NCI-H2081 treated with DMSO at 0.1 percent for 48 hours (cell line): ENCODE results near the gene MIER1.

Experiments used
- DNase-seq: peaks from one replicate; lab custom pipeline; 2025; lab: John Stamatoyannopoulos, UW

MIER1 gene

DNA sequence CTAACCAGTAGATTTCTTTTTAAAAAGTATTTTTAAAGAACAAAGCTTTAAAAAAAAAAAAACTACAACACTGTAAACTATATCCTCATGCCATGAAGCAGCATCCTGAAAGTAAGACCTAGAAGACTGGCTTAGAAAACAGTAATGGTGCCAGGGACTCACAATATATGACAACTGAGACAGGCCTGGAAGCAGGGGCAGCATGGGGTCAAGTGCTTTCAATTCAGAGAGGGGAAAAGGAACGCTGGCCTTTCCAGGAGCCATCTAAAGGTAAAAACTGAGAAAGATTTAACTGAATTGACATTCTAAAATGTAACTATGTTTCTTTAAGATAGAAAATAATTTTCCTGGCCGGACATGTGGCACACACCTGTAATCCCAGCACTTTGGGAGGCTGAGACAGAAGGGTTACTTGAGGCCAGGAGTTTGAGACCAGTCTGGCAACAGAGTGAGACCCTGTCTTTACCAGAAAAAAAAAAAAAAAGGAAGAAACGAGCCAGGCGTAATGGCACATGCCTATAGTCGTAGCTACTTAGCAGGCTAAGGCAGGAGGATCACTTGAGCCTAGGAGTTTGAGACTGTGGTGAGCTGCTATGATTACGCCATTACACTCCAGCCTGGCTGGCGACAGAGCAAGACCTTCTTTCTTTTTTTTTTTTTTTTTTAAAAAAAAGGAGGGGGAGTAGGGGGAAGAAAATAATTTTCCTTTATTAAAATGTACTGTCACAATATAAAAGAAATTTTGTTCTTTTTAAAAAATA is 75.0 kb downstream of the MIER1 start:
- no peak for DNase-seq

GRCh38 chr1:67001682-67002425 is 77.1 kb downstream of the MIER1 start:
- no peak for DNase-seq

- no peak for DNase-seq
Measured at GRCh38 chr1:67004176-67004575, 79.4 kb downstream of the MIER1 start.

GRCh38 chr1:67005068-67005467 is 80.3 kb downstream of the MIER1 start:
- DNase-seq, result no peak

- DNase-seq, result no peak
Measured at GRCh38 chr1:67009792-67010191, 85.0 kb downstream of the MIER1 start.

GRCh38 chr1:67013573-67013972 is 88.8 kb downstream of the MIER1 start:
- no peak for DNase-seq

DNA sequence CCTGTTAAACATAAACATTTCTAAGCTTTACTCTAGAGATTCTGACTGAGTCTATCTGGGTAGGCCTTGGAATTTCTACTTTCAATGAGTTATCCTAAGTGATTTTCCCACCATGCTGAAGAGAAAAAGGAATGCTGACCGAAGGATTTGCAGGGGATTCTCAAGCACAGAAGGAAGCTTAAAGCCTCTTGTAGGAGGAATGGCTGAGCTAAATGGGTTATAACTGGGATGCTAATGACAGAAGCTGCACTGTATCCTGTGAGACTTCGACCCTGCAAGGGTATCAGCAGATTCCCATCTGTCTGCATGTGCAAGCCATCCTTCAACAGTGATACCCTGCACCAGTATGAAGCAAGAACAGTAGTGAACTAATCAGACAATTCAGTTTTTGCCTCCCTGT is 93.8 kb downstream of the MIER1 start:
- no peak for DNase-seq

- DNase-seq, result no peak
Measured at GRCh38 chr1:67019121-67019520, 94.3 kb downstream of the MIER1 start.

GRCh38 chr1:67019600-67020136 is 94.9 kb downstream of the MIER1 start:
- no peak for DNase-seq

- DNase-seq, result no peak
Measured at GRCh38 chr1:67020304-67020703, 95.5 kb downstream of the MIER1 start.

DNA sequence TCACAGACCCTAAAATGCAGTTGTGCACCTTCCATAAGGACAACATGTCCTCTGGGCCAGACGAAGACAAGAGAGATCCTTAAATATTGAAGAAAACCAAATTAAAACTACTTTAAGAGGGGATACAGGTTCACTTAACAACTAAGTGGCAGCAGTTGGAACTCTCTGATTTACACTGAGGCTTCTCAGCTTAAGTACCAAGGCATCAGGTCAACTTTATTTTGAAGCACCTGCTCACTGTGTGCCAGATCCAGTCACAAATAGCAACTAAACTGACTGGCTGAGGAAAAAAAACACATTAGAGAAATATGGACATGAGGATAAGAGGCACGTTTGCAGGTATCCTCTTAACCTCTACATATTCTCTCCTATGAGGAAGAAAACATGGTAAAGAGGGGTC is 96.0 kb downstream of the MIER1 start:
- no peak for DNase-seq

GRCh38 chr1:67029472-67029871 is 104.7 kb downstream of the MIER1 start:
- no peak for DNase-seq

DNA sequence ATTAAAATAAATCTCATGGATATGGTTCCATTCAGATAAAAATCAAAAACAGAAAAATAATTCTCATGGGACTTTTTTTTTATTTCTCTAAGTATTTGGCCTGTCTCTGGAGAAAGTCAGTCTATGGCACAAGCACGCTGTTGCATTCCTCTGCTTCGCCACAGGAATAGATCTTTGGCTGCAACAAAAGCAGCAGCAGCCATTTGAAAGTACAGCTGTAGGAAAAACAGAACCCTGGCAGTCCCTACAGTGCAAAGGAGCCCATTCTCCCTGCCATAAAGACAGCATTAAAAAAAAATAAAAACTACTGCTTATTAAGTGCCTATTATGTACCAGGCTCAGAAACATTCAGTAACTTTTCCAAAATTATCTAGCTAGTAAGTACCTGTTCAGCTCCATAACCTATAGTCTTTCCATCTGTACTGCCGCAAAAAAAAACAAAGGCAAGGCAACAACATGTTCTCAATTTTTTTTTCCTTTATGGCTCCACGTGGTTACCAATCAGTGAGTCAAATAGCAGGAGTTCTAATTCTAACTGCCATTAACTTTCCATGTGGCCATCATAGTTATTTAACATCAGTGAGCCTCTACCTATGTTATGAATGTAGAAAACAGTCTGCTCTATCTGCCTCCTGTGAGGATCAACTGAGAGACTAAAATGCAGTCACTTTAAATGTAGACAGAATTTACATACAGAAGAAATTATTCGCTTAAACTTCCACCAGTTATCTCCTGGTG is 106.5 kb downstream of the MIER1 start:
- DNase-seq, result no peak

- DNase-seq, result no peak
Measured at GRCh38 chr1:67031859-67032247, 107.1 kb downstream of the MIER1 start.
